ENCODE measurements around the gene KANK4.

The KANK4 gene

GRCh38 chr1:62336995-62337705, 17.9 kb upstream of the KANK4 start:
- no peak for DNase-seq (ENCODE audit: low read depth)

GRCh38 chr1:62336638-62336994, 17.4 kb upstream of the KANK4 start:
- no peak for DNase-seq (ENCODE audit: low read depth)

- no peak for DNase-seq (ENCODE audit: low read depth)
Measured at GRCh38 chr1:62335656-62336055, 16.4 kb upstream of the KANK4 start.

GRCh38 chr1:62334434-62334985, 15.3 kb upstream of the KANK4 start:
- no peak for DNase-seq (ENCODE audit: low read depth)

DNA sequence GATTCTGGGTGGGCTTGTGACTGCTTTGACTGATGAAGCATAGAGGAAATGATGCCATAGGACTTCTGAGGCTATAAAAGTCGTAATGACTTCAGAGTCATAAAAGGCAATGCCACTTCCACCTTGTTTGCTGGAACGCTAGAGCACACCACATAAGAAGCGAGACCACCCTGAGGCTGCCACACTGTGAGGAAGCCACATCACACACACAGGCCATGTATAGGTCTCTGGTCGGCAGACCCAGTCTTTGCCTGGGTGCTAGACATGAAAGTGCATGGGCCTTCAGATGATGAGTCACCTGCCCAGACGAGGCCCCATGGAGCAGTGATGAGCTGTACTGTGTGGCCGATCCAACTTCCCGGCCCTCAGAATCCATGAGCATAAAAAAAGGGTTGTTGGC, 14.2 kb upstream of the KANK4 start:
- no peak for DNase-seq (ENCODE audit: low read depth)

DNA sequence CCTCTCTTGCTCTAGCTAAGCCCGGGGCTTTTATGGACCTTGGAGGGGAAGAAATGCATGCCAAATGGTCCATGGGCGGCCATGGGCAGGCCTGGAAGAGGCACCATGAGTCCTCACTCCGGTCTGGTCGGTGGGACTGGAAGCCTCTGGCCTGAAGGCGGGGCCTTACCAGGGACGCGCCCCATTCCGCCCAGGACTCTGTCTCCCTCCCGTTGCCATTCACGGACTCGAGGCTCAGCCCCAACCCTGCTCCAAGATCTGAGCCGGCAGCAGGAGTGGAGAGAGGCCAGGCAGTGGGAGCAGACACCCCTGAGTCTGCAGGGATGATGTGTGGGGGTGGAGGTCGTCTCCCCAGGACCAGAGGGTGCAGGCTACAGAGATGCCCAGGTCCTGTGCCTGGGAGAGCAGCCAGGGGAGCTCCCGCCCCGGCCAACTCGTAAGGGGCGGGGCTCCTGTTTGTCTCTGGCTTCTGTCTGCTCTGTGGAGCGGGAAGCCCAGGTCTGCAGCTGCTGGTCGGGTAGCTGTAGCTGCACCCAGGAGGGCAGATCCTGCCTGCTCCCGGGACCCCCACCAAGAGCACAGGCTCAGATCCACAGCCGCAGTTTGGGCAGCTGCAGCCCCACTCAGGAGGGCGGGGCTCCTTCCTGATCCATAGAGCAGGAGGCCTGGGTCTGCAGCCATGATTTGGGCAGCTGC, 8.3 kb upstream of the KANK4 start:
- no peak for DNase-seq (ENCODE audit: low read depth)

DNA sequence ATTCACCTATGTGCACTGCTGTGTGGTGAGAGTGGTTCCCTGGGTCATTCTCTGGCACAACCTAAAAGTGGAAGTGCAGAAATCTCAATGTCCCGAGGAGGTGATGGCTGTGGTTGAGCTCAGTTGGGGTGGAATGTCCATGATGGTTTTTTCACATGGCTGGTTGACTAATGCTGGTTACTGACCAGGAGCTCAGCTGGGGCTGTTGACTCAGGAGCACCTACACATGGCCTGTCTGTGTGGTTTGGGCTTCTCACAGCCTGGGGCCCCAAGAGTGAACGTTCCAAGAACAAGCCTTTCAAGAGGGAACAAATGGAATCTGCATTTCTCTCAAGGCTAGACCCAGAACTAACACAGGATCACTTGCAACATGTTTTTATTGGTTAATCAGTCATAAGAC, 6.4 kb upstream of the KANK4 start:
- DNase-seq (ENCODE audit: low read depth), result no peak

- DNase-seq (ENCODE audit: low read depth), result no peak
Measured at GRCh38 chr1:62325081-62325480, 5.8 kb upstream of the KANK4 start.

GRCh38 chr1:62321446-62321845, 2.2 kb upstream of the KANK4 start:
- no peak for DNase-seq (ENCODE audit: low read depth)

GRCh38 chr1:62318320-62318755, 896 bp downstream of the KANK4 start:
- no peak for DNase-seq (ENCODE audit: low read depth)

DNA sequence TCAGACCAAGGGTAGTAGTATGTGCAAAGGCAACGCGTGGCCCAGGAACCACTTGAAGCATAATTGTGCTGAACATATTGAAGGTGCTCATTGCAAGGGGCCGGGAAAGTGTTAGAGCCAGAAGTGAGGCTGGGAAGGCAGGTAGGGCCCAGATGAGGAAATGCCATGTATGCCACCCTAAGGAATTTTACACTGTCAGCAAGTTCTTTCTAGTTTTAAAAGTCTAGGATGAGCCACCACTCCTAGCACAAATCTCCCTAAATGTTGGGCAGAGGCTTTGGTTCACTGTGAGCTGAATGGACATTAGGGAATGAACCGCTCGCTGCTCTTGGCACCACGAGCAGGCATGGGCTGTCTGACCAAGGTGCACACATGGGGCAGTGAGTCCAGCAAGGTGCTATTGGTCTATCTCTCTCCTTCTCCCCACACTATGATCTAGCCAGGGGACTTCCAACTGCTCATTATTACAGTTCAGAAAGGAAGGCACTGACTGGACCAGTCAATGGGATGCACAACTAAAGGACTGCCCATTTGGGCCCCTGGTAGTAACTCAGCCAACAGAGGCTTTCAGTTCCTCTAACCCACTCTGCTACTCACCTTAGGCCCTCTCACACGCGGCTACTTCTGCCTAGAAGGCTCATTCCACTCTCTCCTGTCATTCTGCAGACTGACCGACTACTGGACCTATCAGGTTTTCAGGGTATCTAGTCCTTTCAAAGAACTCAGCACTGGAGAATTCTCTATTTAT, 2.0 kb downstream of the KANK4 start:
- DNase-seq (ENCODE audit: low read depth), result no peak

DNA sequence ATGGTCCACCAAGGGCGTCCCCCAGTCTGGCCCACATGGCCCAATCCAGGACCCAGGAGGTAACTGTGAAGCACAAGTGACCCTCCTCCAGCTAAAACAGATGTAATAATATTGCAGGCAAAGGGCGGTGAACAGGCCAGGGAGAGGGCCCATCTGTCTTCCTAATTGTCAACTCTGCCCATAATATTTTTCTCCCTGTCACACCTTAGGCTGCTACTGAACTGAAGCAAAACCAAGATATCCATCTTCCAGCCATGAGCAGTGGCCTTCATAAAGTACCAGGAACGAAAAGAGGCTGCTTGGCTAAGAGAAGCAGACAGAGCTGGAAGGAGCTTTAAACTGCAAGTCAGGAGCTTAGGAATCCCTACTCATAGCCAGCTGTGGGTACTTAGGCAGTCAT, 3.1 kb downstream of the KANK4 start:
- DNase-seq (ENCODE audit: low read depth), result no peak

GRCh38 chr1:62315387-62315786, 3.8 kb downstream of the KANK4 start:
- DNase-seq (ENCODE audit: low read depth), result no peak

DNA sequence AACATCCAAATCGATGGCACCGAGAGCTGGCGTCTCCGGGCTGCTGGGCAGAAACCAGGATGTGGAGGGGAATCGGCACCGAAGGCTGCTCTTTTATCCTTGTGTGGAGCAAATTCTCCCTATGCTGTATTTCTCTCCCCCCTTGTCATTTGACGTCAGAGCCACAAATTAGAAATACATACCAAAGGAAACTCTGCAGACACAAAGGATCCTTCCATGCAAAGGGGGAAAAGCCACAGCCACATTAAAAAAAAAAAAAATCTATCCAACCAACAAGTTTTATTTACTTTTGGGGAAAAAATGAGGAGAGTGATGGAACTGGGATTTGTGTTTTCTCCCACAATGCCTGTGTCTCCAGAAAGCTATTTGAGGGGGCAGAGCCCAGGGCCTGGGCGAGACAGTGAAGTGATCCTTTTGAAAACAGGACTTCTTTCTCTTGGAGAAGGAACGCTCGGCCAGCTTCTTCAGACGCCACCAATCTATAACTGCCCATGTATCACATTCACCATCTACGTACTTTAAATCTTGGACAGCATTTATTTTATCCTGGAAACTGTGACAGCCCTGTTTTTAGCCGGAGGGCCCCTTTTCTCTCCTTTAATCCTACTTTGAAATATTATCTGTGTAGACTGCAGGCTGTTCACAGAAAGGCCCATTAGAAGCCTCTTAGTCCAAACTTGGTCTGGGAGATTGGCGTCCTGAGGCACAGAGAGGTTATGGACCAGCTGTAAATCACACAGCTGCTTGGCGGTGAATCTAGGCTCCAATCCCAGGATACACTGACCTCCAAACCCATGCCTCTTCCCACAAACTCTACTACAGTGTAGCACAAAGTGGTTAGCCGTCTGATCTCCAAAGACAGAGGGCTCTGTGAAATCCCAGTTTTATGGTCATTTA, 4.5 kb downstream of the KANK4 start:
- no peak for DNase-seq (ENCODE audit: low read depth)

DNA sequence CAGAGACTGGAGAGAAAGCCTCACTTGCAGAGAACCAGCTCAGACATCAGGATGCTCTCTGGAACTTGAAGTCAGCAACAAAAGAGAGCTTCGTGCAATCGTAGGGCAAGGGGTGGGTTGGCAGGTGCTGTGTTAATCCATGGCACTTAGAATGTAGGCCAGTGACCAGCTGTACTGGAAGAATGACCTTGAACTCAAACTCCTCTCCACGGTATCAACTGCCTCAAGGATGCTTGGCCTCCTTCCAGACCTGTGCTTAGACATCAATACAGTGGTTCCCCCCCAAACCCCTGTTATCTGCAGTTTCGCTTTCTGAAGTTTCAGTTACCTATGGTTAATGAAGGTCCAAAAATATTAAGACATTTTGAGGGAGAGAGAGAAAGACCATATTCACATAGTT, 6.5 kb downstream of the KANK4 start:
- no peak for DNase-seq (ENCODE audit: low read depth)

GRCh38 chr1:62311473-62311943, 7.7 kb downstream of the KANK4 start:
- DNase-seq (ENCODE audit: low read depth), result no peak

DNA sequence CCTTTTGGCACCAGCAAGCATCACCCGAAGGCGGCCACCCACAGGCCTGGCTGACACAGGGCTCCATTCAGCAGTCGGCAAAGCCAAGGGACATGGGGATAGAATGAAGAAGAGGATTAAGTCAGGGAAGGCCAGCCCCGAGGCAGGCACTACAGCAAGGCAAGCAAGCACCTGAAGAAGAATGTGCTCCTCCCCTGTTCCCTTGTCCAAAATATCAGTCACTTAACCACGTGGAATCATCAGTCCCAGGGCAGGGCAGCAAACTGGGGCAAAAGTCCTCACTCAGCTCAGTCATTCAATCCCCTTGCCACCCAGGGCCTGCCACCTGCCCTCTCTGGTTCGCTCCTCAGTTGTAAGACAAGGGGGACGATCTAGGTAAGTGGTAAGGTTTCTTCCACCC, 9.3 kb downstream of the KANK4 start:
- DNase-seq (ENCODE audit: low read depth), result no peak

- DNase-seq (ENCODE audit: low read depth), result no peak
Measured at GRCh38 chr1:62308606-62309005, 10.6 kb downstream of the KANK4 start.

DNA sequence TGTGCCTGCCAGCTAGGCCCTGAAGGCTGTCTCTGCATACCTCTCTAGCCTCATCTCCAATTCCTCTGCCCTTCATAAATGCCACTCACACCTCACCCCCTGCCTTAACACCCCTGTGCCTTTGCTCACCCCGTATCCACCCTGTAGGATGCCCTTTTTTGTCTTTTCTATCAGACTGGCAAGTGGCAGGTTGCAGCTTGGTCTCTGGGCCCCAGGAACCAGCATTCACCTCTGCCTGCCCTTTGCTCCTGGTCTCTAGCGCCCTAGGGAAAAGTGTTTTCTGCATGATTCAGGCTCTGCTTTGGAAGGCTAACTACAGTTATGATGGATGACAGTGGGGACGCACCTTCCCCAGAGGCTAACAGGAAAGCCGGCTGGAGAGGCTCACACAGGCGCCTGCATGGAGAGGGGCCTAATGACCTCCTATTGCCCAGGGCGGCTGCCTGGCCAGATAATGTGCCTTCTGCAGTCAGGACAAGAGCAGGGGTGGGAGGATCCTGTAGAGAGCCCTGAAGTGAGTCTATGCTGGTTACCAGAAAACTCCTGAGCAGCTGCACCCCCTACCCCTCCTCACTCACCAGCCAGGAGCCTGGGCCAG, 11.2 kb downstream of the KANK4 start:
- no peak for DNase-seq (ENCODE audit: low read depth)

DNA sequence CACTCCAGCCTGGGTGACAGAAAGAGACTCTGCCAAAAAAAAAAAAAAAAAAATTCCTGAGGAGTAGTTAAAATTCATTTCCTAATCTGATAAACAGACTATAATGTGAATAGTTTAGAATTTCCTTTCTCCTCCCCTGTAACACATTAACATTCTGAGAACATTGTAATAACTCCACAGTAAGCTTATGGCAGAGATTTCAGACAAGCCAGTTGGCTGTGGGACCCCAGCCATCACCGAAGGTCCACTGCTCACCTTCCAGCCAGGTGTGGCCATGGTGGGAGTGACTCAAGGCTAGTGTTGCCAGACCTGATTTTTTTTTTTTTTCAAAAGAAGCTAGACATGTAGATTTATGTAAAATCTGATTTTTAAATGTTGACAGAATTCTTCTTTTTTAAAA, 11.8 kb downstream of the KANK4 start:
- no peak for DNase-seq (ENCODE audit: low read depth)

DNA sequence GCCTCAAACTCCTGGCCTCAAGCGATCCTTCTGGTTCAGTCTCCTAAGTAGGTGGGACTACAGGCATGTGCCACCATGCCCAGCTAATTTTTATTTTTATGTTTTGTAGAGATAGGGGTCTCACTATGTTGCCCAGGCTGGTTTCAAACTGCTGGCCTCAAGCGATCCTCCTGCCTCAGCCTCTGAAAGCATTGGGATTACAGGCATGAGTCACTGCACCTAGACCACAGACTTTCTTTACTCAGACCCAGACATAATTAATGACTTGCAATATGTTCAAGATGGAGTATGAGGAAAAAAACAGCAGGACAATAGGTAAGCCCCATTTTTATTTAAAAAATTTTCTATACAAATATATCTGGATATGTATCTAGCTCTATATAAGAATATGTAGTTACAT, 13.2 kb downstream of the KANK4 start:
- no peak for DNase-seq (ENCODE audit: low read depth)

All from activated T-cell treated with anti-CD3 and anti-CD28 coated beads for 48 hours (primary cell).